ENCODE data around the gene KLHL29.

KLHL29 gene

DNA sequence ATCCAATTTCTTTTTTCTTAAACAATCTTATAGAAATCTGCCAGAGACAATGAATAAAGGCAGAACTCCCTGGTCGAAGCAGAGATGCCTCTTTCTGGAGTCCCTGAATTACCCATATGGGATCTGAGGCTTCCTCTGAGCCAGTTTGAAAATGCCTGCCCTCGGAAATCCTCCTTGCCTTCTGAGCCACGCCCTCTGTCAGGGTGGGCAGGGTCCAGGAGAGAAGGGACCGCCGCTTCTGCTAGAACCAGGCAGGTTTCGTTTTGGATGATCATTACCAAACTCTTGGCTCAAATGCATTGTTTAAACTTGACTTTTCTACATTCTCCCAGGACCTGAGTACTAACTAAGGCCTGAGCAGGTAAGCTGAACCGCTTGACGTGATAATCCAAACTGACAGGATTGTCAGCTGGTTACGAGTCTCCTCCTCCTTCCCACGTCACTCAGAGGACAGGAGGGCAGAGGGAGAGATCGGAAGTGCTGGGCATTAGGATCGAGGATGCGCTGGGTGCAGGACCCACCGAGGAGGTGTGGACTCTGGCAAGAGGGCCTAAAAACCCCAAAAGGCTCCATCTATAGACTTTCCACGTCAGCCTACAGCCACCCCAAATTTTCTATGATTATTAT lies 128.4 kb downstream of the KLHL29 start:
- DNase-seq (ENCODE audit: low read depth in 2 of 2) = no peak

DNA sequence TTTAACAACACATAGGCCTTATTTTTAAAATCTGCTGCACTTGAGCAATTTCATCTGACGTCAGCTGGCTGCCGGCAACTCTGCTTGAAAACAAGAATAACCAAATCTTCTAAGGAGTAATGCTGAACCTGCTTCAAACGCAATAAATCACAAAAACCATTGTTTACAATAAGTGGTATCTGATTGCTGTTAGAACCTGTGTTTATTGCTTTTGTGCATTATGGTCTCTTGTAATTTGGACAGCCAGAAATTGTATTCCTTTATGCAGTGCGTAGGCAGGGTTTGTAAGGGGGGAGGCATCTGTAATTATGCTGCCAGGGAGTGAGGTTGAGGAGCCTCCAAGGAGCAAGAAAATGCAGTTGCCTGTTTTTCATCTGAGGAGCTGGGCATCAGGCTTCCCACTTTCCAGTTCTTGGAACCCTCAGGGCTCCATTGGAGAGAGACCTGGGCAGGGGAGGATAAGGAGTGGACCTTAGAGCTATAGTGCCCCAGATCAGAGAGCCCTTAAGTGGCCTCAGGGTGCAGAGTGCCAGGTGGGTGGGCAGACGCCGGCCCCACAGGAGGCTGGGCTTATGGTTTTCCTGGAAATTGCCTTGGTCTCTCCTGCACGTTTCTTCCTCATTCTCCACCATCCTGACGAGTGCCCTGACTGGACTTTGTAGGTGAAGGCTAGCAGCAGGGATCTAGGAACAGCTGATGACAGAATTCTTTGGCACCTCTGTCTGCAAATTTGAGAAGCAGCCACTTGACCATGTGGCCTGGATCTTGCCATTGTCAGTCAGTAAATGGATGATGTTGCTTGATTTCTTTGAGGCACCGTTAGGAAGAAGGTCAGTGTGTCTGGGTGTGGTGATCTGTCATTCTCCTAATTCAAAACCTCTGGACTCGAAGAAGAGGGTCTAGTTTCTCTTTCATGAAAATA lies 129.2 kb downstream of the KLHL29 start:
- DNase-seq (ENCODE audit: low read depth in 2 of 2) = no peak

DNA sequence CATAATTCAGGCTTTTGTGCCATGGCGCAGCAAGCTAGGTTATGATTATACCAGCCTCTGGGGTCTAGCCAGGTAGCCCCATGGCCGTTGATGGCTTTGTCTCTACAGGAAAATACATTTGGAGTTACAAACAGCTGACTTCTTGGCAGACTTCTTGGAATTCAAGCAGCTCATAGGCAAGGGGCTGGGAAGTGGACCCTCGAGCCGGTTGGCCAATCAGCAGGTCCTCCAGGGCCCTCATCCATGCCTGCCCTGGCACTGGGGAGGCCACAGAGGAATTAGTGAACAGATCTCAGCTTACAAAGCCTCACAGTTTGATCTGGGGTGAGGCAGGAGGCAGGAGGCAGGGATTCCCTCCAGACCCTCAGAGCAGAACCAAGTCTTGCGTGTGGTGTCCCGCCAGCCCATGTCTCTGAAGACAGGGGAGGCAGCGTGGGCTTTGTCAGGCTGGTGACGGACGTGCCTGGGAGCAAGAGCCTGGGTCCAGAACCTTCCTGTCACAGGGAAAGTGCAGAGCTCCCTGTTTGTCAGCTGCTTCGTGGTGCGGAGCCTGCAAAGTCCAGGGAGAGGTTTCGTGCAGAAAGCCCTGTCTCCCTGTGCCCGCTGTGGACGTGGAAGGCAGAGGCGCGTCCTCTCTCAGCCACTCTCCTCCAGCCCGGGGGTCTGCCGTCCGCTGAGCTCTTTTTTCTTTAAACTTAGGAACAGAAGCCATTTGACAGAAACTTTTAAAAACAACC lies 131.7 kb downstream of the KLHL29 start:
- no peak for DNase-seq (ENCODE audit: low read depth in 2 of 2)

GRCh38 chr2:23518481-23519333 lies 133.7 kb downstream of the KLHL29 start:
- no peak for DNase-seq (ENCODE audit: low read depth in 2 of 2)

- no peak for DNase-seq (ENCODE audit: low read depth in 2 of 2)
These were observed 134.3 kb downstream of the KLHL29 start for GRCh38 chr2:23519334-23519651.

- no peak for DNase-seq (ENCODE audit: low read depth in 2 of 2)
These were observed 135.3 kb downstream of the KLHL29 start for GRCh38 chr2:23520256-23520655.

DNA sequence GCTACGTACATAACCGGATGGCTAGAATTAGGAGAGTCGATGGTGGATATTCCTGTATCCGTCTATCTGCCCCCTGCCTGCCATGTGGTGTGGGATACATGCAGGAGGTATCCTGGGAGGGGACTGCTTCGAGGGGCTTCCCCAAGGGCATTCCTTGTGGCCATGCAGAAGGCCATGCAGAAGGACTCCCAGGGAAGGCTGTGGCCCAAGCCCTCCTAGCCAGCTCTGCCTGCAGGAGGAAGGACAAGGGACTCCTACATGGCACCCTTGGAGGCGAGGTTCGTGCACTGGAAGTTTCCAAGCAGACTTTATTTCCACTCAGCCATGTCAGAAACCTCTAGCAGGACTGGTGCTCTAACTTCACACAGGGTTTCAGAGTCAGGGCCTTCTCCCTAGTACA lies 136.1 kb downstream of the KLHL29 start:
- DNase-seq (ENCODE audit: low read depth in 2 of 2) = no peak

- no peak for DNase-seq (ENCODE audit: low read depth in 2 of 2)
These were observed 137.9 kb downstream of the KLHL29 start for GRCh38 chr2:23522726-23523372.

DNA sequence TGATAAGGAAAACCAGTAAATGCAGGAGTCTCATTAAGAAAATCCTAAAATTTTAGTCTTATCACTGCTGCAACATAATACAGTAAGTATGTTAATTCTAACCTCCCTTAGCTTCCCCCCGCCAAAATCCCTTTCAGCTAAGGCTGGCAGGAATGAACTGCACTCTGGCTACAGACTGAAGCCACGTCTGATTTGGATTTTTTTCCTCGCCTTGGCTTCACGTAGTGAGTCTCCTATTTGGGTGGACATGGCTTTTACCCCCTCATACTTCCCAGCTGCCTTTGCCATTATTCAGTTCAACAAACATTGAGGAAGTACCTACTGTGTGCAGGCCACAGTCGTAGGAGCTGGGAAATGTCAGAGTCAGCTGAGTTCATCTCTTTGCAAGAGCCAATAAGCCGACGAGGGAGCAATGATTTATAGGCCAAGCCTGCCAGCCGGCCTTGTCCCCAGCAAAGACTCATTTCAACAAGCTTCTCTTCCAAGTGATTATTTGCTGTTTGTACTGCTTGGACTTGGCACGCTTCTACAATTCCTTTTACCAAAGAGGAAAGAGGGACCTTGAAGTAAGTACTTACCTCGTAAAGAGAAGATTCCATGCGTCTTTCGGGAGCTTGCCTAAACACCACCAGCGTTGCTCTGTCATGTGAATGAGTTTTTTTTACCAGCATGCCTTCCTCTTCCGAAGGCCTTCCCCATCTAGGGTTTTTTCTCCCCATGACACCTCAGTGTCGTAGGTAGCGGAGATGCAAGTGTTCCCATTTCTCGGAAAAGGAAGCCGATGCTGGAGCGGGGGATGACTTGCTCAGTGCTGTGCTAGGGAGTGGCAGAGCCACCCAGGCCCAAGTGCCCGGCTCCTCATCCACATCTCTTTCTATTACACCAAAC lies 138.6 kb downstream of the KLHL29 start:
- DNase-seq (ENCODE audit: low read depth in 2 of 2) = no peak

- DNase-seq (ENCODE audit: low read depth in 2 of 2) = no peak
These were observed 139.3 kb downstream of the KLHL29 start for GRCh38 chr2:23524261-23524706.

GRCh38 chr2:23525137-23525765 lies 140.3 kb downstream of the KLHL29 start:
- no peak for DNase-seq (ENCODE audit: low read depth in 2 of 2)

GRCh38 chr2:23526114-23526513 lies 141.1 kb downstream of the KLHL29 start:
- DNase-seq (ENCODE audit: low read depth in 2 of 2) = no peak

GRCh38 chr2:23526835-23527790 lies 142.1 kb downstream of the KLHL29 start:
- no peak for DNase-seq (ENCODE audit: low read depth in 2 of 2)

GRCh38 chr2:23528171-23528570 lies 143.2 kb downstream of the KLHL29 start:
- DNase-seq (ENCODE audit: low read depth in 2 of 2) = no peak

DNA sequence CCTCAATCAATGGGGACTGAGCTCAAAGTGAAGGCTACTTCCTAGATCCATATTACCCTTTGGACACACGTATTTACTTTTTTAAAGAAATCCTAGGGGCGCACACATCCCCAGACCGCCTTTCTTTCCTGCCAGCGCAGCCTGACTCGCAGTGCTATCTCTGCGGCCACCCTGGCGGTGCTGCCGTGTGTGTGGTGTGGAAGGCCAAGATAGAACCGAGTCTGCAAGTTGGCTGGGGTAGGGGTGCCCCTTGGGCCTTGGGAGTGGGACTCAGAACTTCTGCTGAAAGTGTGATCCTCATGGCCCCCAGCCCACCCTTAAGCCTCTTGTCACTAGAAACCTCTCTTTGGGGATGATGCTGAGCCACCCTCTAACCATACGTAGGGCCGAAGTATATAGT lies 143.7 kb downstream of the KLHL29 start:
- no peak for DNase-seq (ENCODE audit: low read depth in 2 of 2)

DNA sequence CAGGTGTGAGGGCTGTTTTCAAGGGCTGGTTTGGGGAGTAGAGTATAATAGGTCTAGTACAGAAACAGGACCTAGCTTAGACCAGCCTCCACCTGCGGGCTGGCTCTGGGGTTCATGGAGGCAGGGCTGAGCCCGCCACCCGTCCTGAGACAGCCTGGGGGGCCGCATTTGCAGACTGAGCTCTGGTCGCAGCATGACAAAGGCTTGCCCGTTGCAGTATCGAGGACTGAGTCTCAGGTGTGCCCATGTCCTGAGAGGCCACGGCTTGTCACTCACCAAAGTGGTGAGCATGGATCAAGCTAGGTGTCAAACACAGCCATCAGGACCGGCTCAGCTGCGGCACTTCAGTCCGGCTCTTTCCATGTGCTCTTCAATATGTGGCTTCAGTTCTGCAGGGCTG lies 144.7 kb downstream of the KLHL29 start:
- no peak for DNase-seq (ENCODE audit: low read depth in 2 of 2)

- DNase-seq (ENCODE audit: low read depth in 2 of 2) = no peak
These were observed 145.4 kb downstream of the KLHL29 start for GRCh38 chr2:23530206-23530908.

DNA sequence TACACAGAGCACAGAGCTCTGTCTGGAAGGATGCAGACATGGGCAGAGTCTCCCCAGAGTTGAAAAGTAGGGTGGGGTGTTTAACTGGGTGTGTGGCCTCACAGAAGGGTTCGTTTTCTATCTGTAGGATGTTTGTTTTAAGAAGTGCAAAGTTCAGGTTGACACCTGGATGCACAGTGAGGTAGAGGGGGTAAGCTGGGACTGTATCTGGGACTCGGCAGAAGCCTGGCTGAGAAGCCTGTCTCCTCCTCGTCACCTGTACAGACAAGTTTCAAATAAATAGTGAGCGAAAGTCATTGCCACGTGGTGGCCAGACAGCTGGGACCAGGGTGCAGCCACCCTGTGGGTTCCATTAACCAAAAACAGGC lies 145.9 kb downstream of the KLHL29 start:
- DNase-seq (ENCODE audit: low read depth in 2 of 2) = no peak

Data from stimulated activated CD8-positive, alpha-beta memory T cell treated with anti-CD3 and anti-CD28 coated beads, Interleukin-15, amount 100 ng/mL, for 4 hours (primary cell).